GM18499 (cell line): ENCODE results near the gene SFXN1.

Experiments used
- ATAC-seq: cut with Tn5 transposase; IDR thresholded peaks from one replicate; pipeline ENCODE4 v1.9.1; 2021; ENCODE audit warnings: moderate number of reproducible peaks; ENCODE audit not compliant: insufficient read depth, unreplicated experiment

Gene SFXN1

DNA sequence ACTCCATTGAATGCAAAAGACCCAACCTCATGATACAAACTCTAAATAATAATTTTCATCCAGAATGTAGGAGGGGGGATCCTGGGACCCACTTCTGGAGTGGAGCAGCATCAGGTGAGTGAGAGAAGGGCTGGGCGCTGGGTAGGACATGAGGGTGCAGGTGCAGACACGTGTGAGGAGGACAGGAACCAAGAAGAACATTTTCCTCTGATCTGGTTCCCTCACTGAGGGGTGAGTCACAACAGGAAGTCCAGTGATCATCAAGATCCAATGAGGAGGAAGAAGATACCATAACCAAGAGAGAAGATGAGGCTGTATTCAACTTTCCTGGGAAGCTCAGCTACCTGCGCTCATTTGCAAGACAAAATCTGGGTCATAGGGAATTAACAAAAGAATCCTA, 57.4 kb downstream of the SFXN1 start:
- no peak for ATAC-seq

GRCh38 chr5:175538576-175538975, 60.2 kb downstream of the SFXN1 start:
- no peak for ATAC-seq

- ATAC-seq, result no peak
Observed at GRCh38 chr5:175539936-175540335, 61.6 kb downstream of the SFXN1 start.

DNA sequence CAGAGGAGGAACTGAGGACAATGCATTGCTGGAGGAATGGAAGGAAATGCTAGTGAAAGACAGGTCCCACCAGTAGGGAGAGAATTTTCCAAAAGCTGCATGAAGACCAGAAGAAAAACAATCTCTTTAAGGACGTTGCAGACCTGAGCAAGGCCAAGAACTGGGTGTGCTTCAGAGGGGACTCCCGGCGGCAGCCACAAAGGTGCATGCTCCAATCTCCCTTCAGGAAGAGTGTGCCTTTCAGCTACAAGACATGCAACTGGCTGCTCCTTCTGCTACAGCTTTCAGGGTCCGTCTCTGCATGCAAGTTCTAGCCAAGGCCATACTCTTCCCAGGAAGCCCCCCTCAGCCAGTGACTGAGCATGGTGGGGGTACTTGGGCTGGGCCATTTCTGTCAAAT, 62.9 kb downstream of the SFXN1 start:
- ATAC-seq, result no peak

DNA sequence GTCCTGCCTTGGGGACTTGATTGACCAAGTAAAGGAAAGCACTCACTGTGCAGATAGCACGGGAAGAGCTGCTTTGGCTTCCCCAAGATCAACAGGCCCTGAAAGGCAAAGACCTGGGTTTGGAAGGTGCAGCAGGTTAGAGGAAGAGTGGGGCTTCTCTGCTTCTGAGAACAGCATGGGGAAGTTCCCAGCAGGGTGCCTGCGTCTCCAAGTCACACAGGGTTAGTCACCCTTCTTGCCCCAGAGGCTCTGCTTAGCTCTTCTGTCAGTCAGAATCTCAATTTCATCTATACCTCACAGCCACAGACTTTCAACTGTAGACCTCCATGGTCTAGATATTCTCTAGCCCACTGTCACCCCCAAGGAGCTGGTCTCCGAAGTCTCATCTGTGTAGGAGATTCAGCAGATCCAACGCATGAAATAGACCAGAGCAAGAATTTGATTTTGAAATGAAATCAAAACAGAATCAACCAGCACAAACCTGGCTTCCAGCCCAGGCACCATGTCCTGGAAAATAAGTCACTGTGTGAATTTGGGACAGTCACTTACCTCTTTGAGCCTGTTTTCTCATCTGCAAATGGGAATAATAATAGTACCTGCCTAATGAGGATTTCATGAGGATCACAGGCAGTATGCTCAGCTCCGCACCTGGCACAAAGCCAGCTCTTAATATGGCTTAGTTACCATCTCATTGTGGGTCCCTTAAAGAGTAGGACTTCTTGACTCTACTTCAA, 64.0 kb downstream of the SFXN1 start:
- ATAC-seq, result no peak

DNA sequence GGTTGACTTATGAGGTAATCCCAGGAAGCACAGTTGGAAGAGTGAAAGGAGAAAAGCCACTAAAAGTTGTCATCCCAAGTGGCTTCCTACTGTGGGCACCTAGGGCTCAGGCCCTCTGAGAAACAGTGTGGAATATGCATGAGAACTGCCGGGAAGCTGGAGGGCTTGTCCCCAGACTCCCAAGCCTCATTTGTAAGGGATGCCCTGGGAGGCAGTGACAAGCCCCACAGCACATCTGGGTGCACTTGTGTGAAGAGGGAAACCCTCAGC, 64.5 kb downstream of the SFXN1 start:
- no peak for ATAC-seq

- ATAC-seq, result no peak
Observed at GRCh38 chr5:175544108-175544511, 65.8 kb downstream of the SFXN1 start.

DNA sequence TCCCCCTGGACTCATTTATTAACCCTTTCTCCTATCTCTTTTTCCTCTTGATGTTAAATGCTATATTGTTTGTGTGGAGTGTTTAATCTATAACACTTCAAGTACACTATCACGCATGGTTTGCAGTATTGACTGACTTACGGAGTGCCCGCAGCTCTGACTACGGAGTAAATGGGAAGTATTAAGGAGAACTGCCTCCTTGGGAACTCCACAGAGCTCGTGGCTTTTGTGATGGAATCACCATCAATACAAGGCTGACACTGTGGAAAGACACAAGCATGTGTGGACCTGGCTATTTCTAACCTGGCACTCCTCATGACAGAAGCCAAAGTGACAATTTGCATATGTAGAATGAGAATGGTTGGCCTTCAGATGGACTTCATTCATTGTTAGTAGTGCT, 66.2 kb downstream of the SFXN1 start:
- ATAC-seq, result no peak

DNA sequence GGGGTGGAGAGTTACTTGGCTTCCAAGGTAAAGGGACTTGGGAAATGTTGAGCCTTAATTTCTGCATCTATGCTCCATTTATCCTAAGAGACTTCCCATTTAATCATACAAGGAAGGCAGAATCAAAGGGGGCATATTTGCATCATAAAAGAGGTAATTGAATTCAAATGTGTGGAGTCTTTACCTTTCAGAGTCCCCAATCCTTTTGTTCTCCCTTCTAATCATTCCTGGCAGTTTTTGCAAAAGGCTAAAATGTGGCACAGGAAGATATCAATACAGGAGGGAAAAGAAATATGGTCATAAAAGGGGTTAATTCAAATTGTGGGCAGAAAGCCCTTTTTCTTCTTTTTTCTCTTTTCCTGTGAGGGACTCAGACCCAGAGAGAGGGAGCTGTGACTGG, 69.5 kb downstream of the SFXN1 start:
- ATAC-seq, result no peak

DNA sequence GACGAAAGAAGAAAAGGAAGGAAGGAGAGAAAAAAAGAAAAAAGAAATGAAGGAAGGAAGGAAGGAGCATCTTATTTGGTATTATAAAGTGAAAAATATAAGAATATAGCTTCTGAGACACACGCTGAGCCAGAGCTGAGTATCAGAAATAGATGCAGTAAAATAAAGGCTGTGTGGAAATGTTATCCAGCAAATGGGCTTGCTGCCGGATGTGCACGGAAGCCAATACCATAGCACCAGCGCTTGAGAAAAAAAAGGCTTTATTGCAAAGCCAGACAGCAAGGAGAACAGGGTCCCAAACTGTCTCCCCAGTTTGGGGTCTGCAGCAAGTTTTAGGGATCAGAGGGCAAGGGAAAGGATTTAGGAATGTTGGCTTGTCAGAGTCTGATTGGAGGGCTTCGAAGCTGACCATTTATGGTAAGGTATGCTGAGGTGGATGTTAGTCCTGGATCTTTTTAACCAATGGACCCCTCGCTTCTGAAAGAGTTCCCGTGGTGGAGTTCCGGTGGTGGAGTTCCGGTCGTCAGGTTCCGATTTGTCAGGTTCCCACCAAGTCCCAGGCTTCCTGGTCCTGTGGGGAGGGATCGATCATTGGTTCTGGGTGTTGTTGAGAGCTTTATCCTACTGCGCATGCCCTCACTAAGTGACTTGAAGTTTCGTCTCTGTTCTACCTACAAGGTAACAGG, 70.4 kb downstream of the SFXN1 start:
- ATAC-seq, result no peak

GRCh38 chr5:175550055-175550805, 71.9 kb downstream of the SFXN1 start:
- no peak for ATAC-seq

- ATAC-seq, result no peak
Observed at GRCh38 chr5:175551266-175551665, 72.9 kb downstream of the SFXN1 start.

GRCh38 chr5:175554296-175554695, 75.9 kb downstream of the SFXN1 start:
- no peak for ATAC-seq

DNA sequence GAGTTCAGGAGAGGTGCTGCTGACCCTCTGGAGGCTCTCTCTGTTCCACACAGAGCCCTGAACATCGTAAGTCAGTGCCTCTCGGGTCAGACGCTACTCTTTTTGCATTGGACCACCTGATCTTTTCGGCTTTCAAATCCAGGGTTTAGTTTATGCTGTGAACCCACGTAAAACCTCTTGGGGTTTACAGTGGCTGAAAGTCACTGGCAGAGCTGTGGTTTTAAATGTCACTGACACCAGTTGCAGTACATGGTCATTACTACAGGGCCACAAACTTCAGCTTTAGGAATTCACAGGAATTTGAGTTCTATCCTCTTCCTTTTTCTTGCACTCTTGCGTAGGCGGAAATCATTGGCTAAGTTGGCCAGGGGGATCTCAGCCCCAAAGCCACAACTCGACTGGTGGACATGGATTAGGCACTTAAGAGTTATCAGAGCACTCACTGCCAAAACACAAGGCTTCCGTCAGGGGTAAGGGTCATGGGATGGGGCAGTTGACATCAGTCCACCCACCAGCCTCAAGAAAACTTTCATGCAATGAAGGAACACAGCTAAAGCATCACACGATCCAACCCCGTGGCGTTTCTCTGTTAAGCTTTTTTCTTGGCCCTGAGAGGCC, 76.9 kb downstream of the SFXN1 start:
- no peak for ATAC-seq

DNA sequence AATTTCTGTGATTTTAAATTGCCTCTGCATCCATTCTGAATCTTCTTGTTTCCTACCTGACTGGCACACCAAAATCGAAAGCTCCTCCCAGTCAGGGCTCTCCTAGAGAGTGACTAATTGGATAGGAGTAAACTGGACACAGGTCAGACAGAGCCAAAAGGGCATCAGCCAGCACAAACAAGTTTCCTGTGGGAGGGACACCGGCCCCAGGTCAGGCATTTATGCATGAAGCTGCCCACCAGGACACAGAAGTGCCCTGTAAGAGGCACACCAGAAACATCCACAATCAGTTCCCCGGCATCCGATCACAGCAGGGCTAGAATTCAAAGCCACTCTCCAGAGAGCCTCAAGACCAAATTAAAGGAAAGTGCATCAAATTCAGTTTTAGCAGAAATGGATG, 78.4 kb downstream of the SFXN1 start:
- ATAC-seq, result no peak

GRCh38 chr5:175557778-175558177, 79.4 kb downstream of the SFXN1 start:
- ATAC-seq, result no peak

GRCh38 chr5:175558801-175559480, 80.6 kb downstream of the SFXN1 start:
- no peak for ATAC-seq

DNA sequence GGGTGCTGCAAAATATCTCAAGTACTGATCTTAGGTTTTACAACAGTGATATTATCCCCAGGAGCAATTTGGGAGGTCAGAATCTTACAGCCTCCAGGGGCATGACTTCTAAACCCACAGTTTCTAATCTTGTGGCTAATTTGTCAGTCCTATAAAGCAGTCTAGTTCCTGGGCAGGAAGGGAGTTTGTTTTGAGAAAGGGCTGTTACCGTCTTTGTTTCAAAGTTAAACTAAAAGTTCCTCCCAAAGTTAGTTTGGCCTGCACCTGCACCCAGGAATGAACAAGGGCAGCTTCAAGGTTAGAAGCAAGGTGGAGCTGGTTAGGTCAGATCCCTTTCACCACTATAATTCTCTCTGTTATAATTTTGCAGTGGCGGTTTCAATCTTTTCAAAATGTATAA, 81.7 kb downstream of the SFXN1 start:
- no peak for ATAC-seq

GRCh38 chr5:175561085-175561484, 82.7 kb downstream of the SFXN1 start:
- no peak for ATAC-seq

- no peak for ATAC-seq
Observed at GRCh38 chr5:175564716-175565115, 86.4 kb downstream of the SFXN1 start.

GRCh38 chr5:175566697-175567096, 88.3 kb downstream of the SFXN1 start:
- no peak for ATAC-seq
